ENCODE data around the gene NKAIN4. TPM values are rescaled to one million over a fixed set of nuclear protein-coding genes. Genes with fewer than 3 reads are reported as not detected.

NKAIN4 gene
- total and polyA plus RNA-seq, 2 donors (not counting 1 experiment from before 2014, with no cell fraction given) = not detected

DNA sequence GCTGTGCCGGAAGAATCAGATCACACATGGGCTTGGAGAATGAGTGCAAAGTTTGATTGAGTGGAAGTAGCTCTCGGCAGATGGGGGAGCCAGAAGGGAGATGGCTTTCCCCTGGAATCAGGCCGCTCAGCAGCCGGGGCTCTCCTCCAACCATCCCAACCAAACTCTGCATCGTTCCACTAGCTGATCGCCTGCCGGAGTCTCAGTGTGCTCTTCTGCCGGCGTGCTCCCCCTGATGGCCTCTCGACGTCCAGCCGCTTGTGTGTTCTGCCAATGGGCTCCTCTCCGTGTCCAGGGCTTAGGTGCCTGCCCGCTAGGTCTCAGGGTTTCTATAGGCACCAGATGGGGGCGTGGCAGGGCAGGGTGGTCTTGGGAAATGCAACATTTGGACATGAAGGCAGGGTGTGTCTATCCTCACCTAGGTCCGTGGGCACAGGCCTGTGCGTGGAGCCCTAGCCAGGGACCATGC, 23.4 kb downstream of the NKAIN4 start:
- H3K27me3 Mint-ChIP-seq = peaks cover 48% of the 10 kb centered on the region
- POLR2A ChIA-PET = no interaction called here
- Histone ChIP-seq H3K79me2 (ENCODE audit: control insufficient read depth, insufficient read depth, low read length) (no peaks in the 10 kb centered on the region), H2AFZ (ENCODE audit: insufficient read depth, low read depth, low read length, poor library complexity, severe bottlenecking) (no peak overlapping the region), H3K4me3 (ENCODE audit: control extremely low read depth in 1 of 5, extremely low read depth in 1 of 5, insufficient read depth in 1 of 5, low read depth in 2 of 5, low read length in 4 of 5) (no peak overlapping the region), H3K36me3 (replicated peaks in 1 of 2; ENCODE audit: control extremely low read depth in 1 of 2, control insufficient read depth in 1 of 2, extremely low read depth in 1 of 2, insufficient read depth in 2 of 2, low read length in 1 of 2) (no peaks in the 10 kb centered on the region), H3K4me1 (ENCODE audit: control insufficient read depth in 2 of 2, insufficient read depth in 2 of 2, low read length in 2 of 2) (peaks cover 0 to 4% of the 10 kb centered on the region in 2 donors), H3K27ac (ENCODE audit: low read length in 2 of 2) (no peak overlapping the region), H3K9ac (ENCODE audit: low read length) (no peak overlapping the region), H3K9me3 (ENCODE audit: control extremely low read depth in 1 of 3, control insufficient read depth in 2 of 3, insufficient read depth in 1 of 3, low read length in 2 of 3) (peaks cover 0 to 12% (median 0%) of the 10 kb centered on the region in 3 donors), H3K27me3 (replicated peaks in 1 of 4; ENCODE audit: control extremely low read depth in 1 of 4, control insufficient read depth in 3 of 4, insufficient read depth in 4 of 4, low read length in 3 of 4) (peaks cover 0 to 52% (median 13%) of the 10 kb centered on the region in 4 experiments), H4K20me1 (ENCODE audit: control insufficient read depth, insufficient read depth, low read length, poor library complexity, severe bottlenecking) (no peaks in the 10 kb centered on the region), H3K4me2 (replicated peaks; ENCODE audit: low read depth, low read length, poor library complexity, severe bottlenecking) (no peak overlapping the region)
- no peak for TF ChIP-seq EZH2 (IDR thresholded peaks at IDR 0.05; ENCODE audit: borderline replicate concordance, insufficient read depth, low read depth, low read length, poor library complexity, severe bottlenecking)
- TF ChIP-seq, protein P1, sequence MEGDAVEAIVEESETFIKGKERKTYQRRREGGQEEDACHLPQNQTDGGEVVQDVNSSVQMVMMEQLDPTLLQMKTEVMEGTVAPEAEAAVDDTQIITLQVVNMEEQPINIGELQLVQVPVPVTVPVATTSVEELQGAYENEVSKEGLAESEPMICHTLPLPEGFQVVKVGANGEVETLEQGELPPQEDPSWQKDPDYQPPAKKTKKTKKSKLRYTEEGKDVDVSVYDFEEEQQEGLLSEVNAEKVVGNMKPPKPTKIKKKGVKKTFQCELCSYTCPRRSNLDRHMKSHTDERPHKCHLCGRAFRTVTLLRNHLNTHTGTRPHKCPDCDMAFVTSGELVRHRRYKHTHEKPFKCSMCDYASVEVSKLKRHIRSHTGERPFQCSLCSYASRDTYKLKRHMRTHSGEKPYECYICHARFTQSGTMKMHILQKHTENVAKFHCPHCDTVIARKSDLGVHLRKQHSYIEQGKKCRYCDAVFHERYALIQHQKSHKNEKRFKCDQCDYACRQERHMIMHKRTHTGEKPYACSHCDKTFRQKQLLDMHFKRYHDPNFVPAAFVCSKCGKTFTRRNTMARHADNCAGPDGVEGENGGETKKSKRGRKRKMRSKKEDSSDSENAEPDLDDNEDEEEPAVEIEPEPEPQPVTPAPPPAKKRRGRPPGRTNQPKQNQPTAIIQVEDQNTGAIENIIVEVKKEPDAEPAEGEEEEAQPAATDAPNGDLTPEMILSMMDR (IDR thresholded peaks at IDR 0.05) = no peak
- no peak overlapping the region for H3K27ac Mint-ChIP-seq
- CTCF ChIA-PET = interaction anchor here (1.3 kb wide), 1 partner anchor 50 kb away, joined by 3 read pairs; no protein-coding TSS in a partner anchor
- no peak for DNase-seq
- H3K4me1 Mint-ChIP-seq = peaks cover 3% of the 10 kb centered on the region
- no peak for ATAC-seq (ENCODE audit: low read depth)
- no peak overlapping the region for H3K4me3 Mint-ChIP-seq
- 19% methylated on average over 16 of the region's 17 CpGs for WGBS (ENCODE audit: insufficient coverage)
- H3K9me3 Mint-ChIP-seq (ENCODE audit: insufficient read depth) = no peaks in the 10 kb centered on the region
- intact Hi-C loops (cut with micrococcal nuclease) = no loop called here

DNA sequence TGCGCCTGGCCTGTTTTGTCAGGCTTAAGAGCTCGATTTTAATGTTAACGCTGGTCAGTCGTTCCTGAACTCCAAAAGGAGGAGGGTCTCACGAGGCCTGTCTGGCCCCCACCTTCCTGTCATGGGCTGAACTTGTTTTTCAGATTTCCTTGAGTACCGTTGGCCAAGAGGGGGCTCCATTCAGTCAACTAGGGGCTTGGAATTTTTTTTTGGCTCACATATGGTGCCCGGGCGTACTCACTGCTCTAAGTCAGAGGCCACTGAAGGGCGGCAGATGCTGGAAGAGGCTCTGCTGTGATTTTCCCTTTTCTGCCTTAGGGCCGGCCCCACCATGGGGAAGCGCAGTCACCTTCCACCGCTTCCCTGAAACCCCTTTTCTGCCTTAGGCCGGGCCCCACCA, 25.5 kb downstream of the NKAIN4 start:
- WGBS (ENCODE audit: insufficient coverage) = 66% methylated on average over 12 of the region's 13 CpGs
- no peak for ATAC-seq (ENCODE audit: low read depth)
- Histone ChIP-seq H3K27ac (ENCODE audit: low read length in 2 of 2) (no peak overlapping the region), H3K79me2 (ENCODE audit: control insufficient read depth, insufficient read depth, low read length) (no peaks in the 10 kb centered on the region), H3K4me2 (replicated peaks; ENCODE audit: low read depth, low read length, poor library complexity, severe bottlenecking) (no peak overlapping the region), H3K4me3 (ENCODE audit: control extremely low read depth in 1 of 5, extremely low read depth in 1 of 5, insufficient read depth in 1 of 5, low read depth in 2 of 5, low read length in 4 of 5) (no peak overlapping the region), H3K27me3 (replicated peaks in 1 of 4; ENCODE audit: control extremely low read depth in 1 of 4, control insufficient read depth in 3 of 4, insufficient read depth in 4 of 4, low read length in 3 of 4) (peaks cover 0 to 43% (median 10%) of the 10 kb centered on the region in 4 experiments), H3K9me3 (ENCODE audit: control extremely low read depth in 1 of 3, control insufficient read depth in 2 of 3, insufficient read depth in 1 of 3, low read length in 2 of 3) (no peaks in the 10 kb centered on the region), H3K9ac (ENCODE audit: low read length) (no peak overlapping the region), H4K20me1 (ENCODE audit: control insufficient read depth, insufficient read depth, low read length, poor library complexity, severe bottlenecking) (no peaks in the 10 kb centered on the region), H3K36me3 (replicated peaks in 1 of 2; ENCODE audit: control extremely low read depth in 1 of 2, control insufficient read depth in 1 of 2, extremely low read depth in 1 of 2, insufficient read depth in 2 of 2, low read length in 1 of 2) (no peaks in the 10 kb centered on the region), H3K4me1 (ENCODE audit: control insufficient read depth in 2 of 2, insufficient read depth in 2 of 2, low read length in 2 of 2) (no peaks in the 10 kb centered on the region), H2AFZ (ENCODE audit: insufficient read depth, low read depth, low read length, poor library complexity, severe bottlenecking) (no peak overlapping the region)
- TF ChIP-seq, protein P1 (IDR thresholded peaks at IDR 0.05) = no peak
- no peak for TF ChIP-seq EZH2 (IDR thresholded peaks at IDR 0.05; ENCODE audit: borderline replicate concordance, insufficient read depth, low read depth, low read length, poor library complexity, severe bottlenecking)
- intact Hi-C loops (cut with micrococcal nuclease) = no loop called here
- Mint-ChIP-seq H3K4me3 (no peak overlapping the region), H3K4me1 (no peaks in the 10 kb centered on the region), H3K27me3 (peaks cover 48% of the 10 kb centered on the region), H3K9me3 (ENCODE audit: insufficient read depth) (no peaks in the 10 kb centered on the region), H3K27ac (no peak overlapping the region)
- CTCF ChIA-PET = no interaction called here
- POLR2A ChIA-PET = no interaction called here
- no peak for DNase-seq
